ENCODE measurements around the gene WDR33.
A peak's percentile ranks its signal among the peaks of the same experiment; 100 is the strongest.

The WDR33 gene

GRCh38 chr2:127660291-127660578 is 150.7 kb downstream of the WDR33 start:
- ATAC-seq = no peak
- Mint-ChIP-seq H3K36me3 (no peaks in the 10 kb centered on the region), H3K27ac (no peak overlapping the region), H3K27me3 (peaks cover 47% of the 10 kb centered on the region), H3K4me3 (no peak overlapping the region), H3K4me1 (peaks cover 18% of the 10 kb centered on the region), H3K9me3 (no peaks in the 10 kb centered on the region)

GRCh38 chr2:127659408-127660290 is 151.3 kb downstream of the WDR33 start:
- H3K4me3 Mint-ChIP-seq = no peak overlapping the region
- H3K4me1 Mint-ChIP-seq = peaks cover 18% of the 10 kb centered on the region
- no peaks in the 10 kb centered on the region for H3K9me3 Mint-ChIP-seq
- H3K27ac Mint-ChIP-seq = no peak overlapping the region
- no peaks in the 10 kb centered on the region for H3K36me3 Mint-ChIP-seq
- ATAC-seq = peak; percentile 35
- H3K27me3 Mint-ChIP-seq = peaks cover 41% of the 10 kb centered on the region

- Mint-ChIP-seq H3K27me3 (peaks cover 35% of the 10 kb centered on the region), H3K9me3 (no peaks in the 10 kb centered on the region), H3K36me3 (no peaks in the 10 kb centered on the region), H3K4me1 (peaks cover 17% of the 10 kb centered on the region), H3K27ac (no peak overlapping the region), H3K4me3 (no peak overlapping the region)
- ATAC-seq = no peak
Measured at GRCh38 chr2:127658641-127659407, 152.1 kb downstream of the WDR33 start.

GRCh38 chr2:127658146-127658545 is 152.8 kb downstream of the WDR33 start:
- H3K4me1 Mint-ChIP-seq = peaks cover 18% of the 10 kb centered on the region
- H3K27ac Mint-ChIP-seq = no peak overlapping the region
- no peaks in the 10 kb centered on the region for H3K9me3 Mint-ChIP-seq
- no peak for ATAC-seq
- H3K4me3 Mint-ChIP-seq = no peak overlapping the region
- peaks cover 29% of the 10 kb centered on the region for H3K27me3 Mint-ChIP-seq
- H3K36me3 Mint-ChIP-seq = no peaks in the 10 kb centered on the region

- Mint-ChIP-seq H3K27me3 (peaks cover 24% of the 10 kb centered on the region), H3K27ac (peak overlapping the region; percentile 42), H3K9me3 (no peaks in the 10 kb centered on the region)
Measured at GRCh38 chr2:127657232-127657595, 153.8 kb downstream of the WDR33 start.

GRCh38 chr2:127656569-127657231 is 154.3 kb downstream of the WDR33 start:
- Mint-ChIP-seq H3K36me3 (no peaks in the 10 kb centered on the region), H3K27me3 (peaks cover 19% of the 10 kb centered on the region), H3K9me3 (no peaks in the 10 kb centered on the region), H3K27ac (peak overlapping the region; percentile 42), H3K4me3 (no peak overlapping the region), H3K4me1 (peaks cover 32% of the 10 kb centered on the region)
- ATAC-seq = no peak

More at GRCh38 chr2:127657232-127657595, 153.8 kb downstream of the WDR33 start:
- Mint-ChIP-seq H3K4me3 (no peak overlapping the region), H3K4me1 (peaks cover 27% of the 10 kb centered on the region), H3K36me3 (no peaks in the 10 kb centered on the region)
- no peak for ATAC-seq

- Mint-ChIP-seq H3K9me3 (no peaks in the 10 kb centered on the region), H3K36me3 (no peaks in the 10 kb centered on the region), H3K27ac (no peak overlapping the region), H3K27me3 (peaks cover 10% of the 10 kb centered on the region), H3K4me3 (no peak overlapping the region), H3K4me1 (peaks cover 44% of the 10 kb centered on the region)
- ATAC-seq = no peak
Measured at GRCh38 chr2:127655209-127656073, 155.5 kb downstream of the WDR33 start.

- peaks cover 44% of the 10 kb centered on the region for H3K4me1 Mint-ChIP-seq
- H3K4me3 Mint-ChIP-seq = no peak overlapping the region
- peaks cover 10% of the 10 kb centered on the region for H3K27me3 Mint-ChIP-seq
- no peak overlapping the region for H3K27ac Mint-ChIP-seq
- H3K9me3 Mint-ChIP-seq = no peaks in the 10 kb centered on the region
- ATAC-seq = no peak
- H3K36me3 Mint-ChIP-seq = no peaks in the 10 kb centered on the region
Measured at GRCh38 chr2:127654838-127655175, 156.2 kb downstream of the WDR33 start.

- Mint-ChIP-seq H3K4me3 (no peak overlapping the region), H3K36me3 (no peaks in the 10 kb centered on the region), H3K9me3 (no peaks in the 10 kb centered on the region), H3K27ac (no peak overlapping the region), H3K4me1 (peaks cover 45% of the 10 kb centered on the region), H3K27me3 (peaks cover 10% of the 10 kb centered on the region)
- ATAC-seq = no peak
Measured at GRCh38 chr2:127654084-127654837, 156.7 kb downstream of the WDR33 start.

GRCh38 chr2:127653421-127654083 is 157.4 kb downstream of the WDR33 start:
- Mint-ChIP-seq H3K36me3 (no peaks in the 10 kb centered on the region), H3K27ac (no peak overlapping the region), H3K9me3 (no peaks in the 10 kb centered on the region), H3K4me3 (no peak overlapping the region), H3K4me1 (peaks cover 53% of the 10 kb centered on the region), H3K27me3 (peaks cover 10% of the 10 kb centered on the region)
- ATAC-seq = no peak

- no peak overlapping the region for H3K4me3 Mint-ChIP-seq
- H3K27ac Mint-ChIP-seq = peak overlapping the region; percentile 54
- H3K9me3 Mint-ChIP-seq = no peaks in the 10 kb centered on the region
- no peak for ATAC-seq
- no peaks in the 10 kb centered on the region for H3K36me3 Mint-ChIP-seq
- H3K27me3 Mint-ChIP-seq = peaks cover 10% of the 10 kb centered on the region
- peaks cover 57% of the 10 kb centered on the region for H3K4me1 Mint-ChIP-seq
Measured at GRCh38 chr2:127652786-127653357, 158.1 kb downstream of the WDR33 start.

GRCh38 chr2:127651971-127652550 is 158.9 kb downstream of the WDR33 start:
- Mint-ChIP-seq H3K9me3 (no peaks in the 10 kb centered on the region), H3K4me1 (peaks cover 60% of the 10 kb centered on the region), H3K36me3 (no peaks in the 10 kb centered on the region), H3K4me3 (no peak overlapping the region), H3K27ac (peak overlapping the region; percentile 54), H3K27me3 (peaks cover 7% of the 10 kb centered on the region)
- no peak for ATAC-seq

- Mint-ChIP-seq H3K4me3 (no peak overlapping the region), H3K27me3 (no peaks in the 10 kb centered on the region), H3K36me3 (no peaks in the 10 kb centered on the region), H3K9me3 (no peaks in the 10 kb centered on the region), H3K27ac (peak overlapping the region; percentile 54), H3K4me1 (peaks cover 60% of the 10 kb centered on the region)
- no peak for ATAC-seq
Measured at GRCh38 chr2:127651381-127651809, 159.6 kb downstream of the WDR33 start.
